Transverse colon (tissue), 4 donors: Measurements from ENCODE around the gene IGIP.

ENCODE experiments used
- CTCF ChIP-seq, 5 experiments: fragments of 200-600 bp in 3 of 5; fragments of 450-650 bp in 2 of 5; sonication (generic) in 3 of 5; IDR thresholded peaks; 1 replicate in 2 of 5; 2 replicates in 3 of 5; pipeline ENCODE4 v1.5.1; 2016 to 2017; ENCODE audit warnings: antibody characterized with exemption in 5 of 5, inconsistent platforms in 3 of 5, mild to moderate bottlenecking in 2 of 5, moderate library complexity in 1 of 5
- POLR2AphosphoS5 ChIP-seq, 3 donors: sonication (generic); formaldehyde crosslinking; IDR thresholded peaks; one replicate each; pipeline ENCODE4 v1.6.1; 2016; ENCODE audit warnings: antibody characterized with exemption in 3 of 3

GRCh38 chr5:140113180-140113698 is 12.5 kb upstream of the IGIP start:
- no peak for TF ChIP-seq CTCF (IDR thresholded peaks at IDR 0.05)
- no peak for TF ChIP-seq POLR2AphosphoS5 (IDR thresholded peaks at IDR 0.05)
